Ammon's horn (tissue), 1 donor: ENCODE measurements around the gene DUOXA1.

Experiments used
- DNase-seq: peaks from one replicate; pipeline ENCODE4 v3.0.0-alpha.2; 2016; ENCODE audit warnings: low spot score

Gene DUOXA1

DNA sequence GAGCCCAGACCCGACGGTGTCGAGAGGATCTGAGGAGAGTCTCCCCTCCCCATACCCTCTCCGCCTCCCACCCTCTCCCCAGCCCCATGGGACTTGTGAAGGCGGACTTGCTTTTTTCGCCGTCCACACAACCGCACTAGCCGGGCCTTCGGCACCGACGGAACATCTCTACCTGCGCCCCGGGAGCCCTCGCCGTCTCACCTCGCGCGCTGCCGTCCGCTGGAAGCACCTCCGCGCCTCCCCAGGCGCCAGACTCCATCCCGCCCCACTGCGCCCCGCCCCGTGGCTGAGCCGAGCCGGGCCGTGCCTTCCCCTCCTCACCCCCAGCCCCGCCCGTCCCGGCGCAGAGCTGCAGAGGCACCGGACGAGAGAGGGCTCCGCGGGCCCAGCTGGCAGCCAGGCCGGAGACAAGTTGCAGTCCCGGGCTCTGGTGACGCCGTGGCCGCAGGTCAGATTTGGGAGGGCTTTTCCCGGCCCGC, at the start of gene DUOXA1, which contains the start of gene DUOX1:
Gene DUOXA1 (minus strand): TSS at position 229 of the 479 bp plus-strand sequence. CDS start 6,865 bp downstream, outside the sequence.
Gene DUOX1 (plus strand): TSS at position 344 of the 479 bp plus-strand sequence. CDS start 1,973 bp downstream, outside the sequence.
- peak; percentile 37 for DNase-seq

GRCh38 chr15:45177285-45177684, 47.6 kb upstream of the DUOXA1 start:
- no peak for DNase-seq

DNA sequence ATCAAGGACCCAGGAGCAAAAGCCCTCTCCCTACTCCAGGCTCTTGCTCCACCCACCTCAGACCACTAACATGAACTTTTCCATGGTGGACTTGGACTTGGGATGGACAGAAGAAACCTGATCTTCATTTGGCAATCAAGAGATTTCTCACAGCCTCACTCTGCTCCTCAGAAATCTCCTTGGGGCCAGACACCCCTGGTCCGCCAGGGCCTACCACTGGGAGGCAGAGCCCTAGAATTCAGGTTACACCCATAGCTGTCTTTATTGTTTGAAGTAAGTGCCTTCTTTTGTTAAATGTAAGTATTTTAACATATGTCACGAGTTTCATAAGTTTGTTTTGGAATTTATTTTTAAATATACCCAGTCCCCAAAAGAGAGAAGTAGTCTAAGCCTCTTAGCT, 44.9 kb upstream of the DUOXA1 start:
- no peak for DNase-seq

DNA sequence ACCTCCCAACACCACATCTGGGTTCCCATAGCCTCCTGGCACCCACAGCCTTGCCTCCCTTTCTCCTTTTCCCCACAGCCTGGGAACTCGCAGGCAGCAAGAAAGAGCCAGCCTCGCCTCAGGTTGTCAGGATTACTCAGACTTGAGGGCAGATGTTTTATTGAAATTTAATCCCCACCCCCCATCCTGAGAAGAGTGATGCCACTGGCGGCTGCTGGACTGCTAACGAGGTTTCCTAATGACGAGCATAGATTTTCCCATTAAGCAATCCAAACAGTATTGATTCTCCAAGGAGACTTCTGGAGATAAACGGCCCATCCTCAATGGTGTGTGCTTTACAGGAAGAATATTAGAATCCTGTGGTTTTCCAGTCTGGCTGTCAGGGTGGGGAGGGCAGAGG, 44.4 kb upstream of the DUOXA1 start:
- DNase-seq: no peak

DNA sequence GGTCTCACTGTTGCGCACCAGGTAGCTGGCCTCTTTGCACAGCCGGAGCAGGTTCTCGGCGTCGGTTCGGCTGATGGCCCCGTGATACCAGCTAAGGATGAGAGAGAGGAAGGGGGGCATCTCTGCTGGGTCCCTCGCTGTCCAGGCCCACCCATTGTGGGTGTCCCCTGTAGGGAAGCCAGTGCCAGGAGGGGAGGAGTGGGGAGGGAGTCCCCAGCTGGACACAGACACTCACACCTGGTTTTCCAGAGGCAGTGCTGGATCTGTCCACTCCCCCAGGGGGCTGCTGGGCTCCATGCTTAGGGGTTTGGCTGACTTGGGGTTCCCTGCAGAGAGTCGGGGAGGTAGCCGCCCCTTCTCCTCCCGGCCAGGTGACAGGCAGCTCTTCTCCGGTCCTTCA, 42.2 kb upstream of the DUOXA1 start:
- DNase-seq: no peak

DNA sequence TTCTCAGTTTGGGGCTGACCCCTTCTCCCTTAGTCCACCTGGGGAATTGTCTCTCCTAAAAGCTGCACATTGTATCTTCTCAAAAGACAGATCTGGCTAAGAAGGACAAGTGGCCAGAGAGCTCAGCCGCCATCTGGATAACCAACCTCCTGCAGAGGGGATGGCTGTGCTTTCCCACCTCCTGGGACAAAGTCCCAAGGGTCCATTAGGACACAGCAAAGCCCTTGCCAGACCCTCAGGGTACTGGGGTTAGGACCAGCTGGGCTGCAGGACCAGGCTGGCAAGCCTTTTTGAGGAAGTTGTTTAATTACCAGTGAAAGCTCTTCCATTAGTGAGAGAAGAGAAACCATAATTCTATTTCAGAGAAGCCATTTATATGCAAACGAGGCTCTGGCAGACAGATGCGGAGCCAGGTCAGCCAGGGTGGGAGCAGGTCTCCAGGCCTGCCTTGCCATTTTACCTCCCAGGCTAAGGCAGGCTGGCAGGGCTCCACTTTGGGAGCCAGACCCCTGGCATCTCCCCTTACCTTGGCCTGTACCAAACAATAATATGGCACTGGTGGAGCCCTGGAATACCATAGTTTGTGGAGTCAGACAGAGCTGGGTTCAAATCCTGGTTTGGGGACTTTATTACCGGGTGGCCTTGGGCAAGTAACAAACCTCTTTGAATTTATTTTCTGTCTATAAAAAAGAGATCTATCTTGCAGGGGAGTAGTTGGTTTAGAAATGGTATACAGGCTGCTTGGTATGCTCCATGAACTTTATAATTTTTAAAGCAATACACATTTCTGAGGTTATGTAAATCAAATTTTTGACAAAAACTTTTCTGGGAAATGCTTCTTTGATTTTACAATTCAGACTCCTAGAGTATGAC, 40.2 kb upstream of the DUOXA1 start:
- no peak for DNase-seq

- DNase-seq: no peak
These were observed 39.3 kb upstream of the DUOXA1 start for GRCh38 chr15:45168751-45169551.

GRCh38 chr15:45168286-45168685, 38.6 kb upstream of the DUOXA1 start:
- no peak for DNase-seq

DNA sequence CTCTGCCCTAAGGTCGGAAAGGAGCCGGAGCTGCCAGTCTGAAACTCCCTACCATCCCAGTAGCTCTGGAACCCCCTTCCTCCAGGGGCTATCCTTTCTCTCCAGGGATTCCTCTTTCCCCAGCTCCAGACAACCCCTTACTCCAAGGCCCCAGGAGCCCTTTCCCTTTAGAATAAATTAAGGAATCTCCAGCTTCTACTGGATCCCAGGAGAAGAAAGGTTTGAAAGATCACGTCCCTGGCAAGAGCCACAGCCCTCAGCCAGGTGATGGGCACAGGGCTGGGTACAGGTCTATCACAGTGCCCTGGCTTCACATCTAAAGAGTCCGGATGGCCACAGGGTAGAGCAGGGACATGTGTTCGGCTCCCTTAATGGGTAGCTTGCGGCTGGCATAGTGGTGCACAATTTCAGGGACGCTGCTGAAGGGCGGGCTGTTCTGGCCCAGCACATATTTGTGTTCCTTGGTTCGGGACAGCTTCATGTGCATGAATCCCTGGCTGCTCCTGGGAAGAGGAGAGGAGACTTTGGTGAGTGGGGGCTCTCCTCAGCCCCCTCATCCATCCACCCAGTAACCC, 38.0 kb upstream of the DUOXA1 start:
- DNase-seq: no peak

DNA sequence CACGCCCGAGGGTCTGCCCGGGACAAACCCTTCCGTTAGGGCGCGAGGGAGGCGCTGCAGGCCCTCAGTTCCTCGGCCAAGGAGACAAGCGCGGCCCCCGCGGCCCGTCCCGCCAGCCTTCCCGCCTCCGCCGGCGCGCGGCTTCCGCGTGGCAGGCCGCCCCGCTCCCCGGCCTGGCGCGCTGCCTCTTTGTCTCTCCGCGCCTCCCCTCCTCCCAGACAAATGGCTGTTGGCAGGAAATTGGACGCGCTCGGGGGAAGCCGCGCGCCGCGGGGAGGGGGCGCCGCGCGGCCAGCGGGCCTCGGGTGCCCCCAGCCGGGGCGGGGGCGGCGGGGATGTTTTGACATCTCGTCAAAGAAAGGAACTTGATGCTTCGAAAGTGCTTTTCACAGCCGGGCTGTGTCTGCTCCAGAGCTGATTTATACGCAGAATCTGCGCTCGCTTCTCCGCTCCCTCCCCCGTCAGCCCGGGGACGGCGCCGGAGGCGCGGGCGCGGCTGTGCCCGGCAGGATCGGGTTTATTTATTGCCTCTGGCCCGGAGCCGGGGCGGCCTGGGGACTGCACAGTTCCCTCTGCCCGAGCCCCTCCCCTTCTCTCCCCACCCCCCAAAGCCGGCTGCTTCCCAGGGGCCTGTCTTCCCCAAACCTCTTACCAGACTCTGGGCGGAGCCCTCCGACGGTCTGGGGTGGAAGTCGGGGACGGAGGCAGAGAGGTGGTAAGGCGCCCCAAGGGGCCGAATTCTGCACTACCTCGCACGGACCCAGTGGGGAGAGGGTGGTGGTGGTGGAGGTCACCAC, 37.4 kb upstream of the DUOXA1 start:
- DNase-seq: peak; percentile 85

GRCh38 chr15:45165536-45165935, 35.9 kb upstream of the DUOXA1 start:
- no peak for DNase-seq

- no peak for DNase-seq
These were observed 35.2 kb upstream of the DUOXA1 start for GRCh38 chr15:45164914-45165313.

DNA sequence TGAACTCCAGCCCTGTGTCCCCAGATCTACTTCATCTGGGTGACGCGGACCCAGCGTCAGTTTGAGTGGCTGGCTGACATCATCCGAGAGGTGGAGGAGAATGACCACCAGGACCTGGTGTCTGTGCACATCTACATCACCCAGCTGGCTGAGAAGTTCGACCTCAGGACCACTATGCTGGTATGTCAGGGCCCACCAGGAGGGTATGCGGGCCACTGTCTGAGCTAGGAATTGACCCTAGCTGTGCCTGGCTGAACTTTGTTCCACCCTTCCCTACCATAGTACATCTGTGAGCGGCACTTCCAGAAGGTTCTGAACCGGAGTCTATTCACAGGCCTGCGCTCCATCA, 33.8 kb upstream of the DUOXA1 start:
- no peak for DNase-seq

DNA sequence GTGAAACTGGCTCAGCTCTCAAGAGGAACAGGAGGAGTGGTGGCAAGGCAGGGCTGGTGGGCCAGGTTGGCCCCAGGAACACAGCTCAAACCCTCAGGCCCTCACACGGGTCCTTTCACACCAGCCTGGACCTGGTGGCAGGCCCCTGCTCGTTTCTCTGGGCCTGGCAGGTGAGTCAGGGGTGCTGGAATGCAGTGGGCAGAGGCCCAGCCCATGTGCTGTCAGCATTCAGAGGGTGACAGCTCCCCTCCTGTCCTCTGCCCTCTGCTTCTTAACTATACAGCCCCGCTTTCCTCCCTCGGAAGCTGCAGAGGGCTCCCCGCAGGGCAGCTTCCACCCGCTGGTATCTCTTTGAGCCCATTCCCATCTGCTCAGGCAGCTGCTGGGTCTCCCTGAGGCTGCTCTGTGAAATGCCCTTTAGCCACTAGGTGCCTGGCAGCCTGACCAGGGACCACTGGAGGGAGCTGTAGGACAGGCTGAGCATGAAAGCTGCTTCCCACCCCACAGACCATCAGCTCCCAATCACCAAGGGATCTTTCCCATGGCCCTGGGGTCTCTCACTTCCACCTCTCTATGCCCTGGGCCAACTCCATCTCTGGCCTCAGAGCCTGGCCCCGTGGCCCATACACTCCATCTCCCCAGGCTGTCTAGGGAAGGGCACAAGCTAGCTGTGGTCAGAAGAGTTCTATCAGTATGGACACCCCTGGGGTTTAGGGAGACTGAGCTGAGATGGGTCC, 33.3 kb upstream of the DUOXA1 start:
- DNase-seq: peak; percentile 91

GRCh38 chr15:45161666-45162065, 32.0 kb upstream of the DUOXA1 start:
- no peak for DNase-seq

GRCh38 chr15:45157974-45158373, 28.3 kb upstream of the DUOXA1 start:
- peak; percentile 92 for DNase-seq

DNA sequence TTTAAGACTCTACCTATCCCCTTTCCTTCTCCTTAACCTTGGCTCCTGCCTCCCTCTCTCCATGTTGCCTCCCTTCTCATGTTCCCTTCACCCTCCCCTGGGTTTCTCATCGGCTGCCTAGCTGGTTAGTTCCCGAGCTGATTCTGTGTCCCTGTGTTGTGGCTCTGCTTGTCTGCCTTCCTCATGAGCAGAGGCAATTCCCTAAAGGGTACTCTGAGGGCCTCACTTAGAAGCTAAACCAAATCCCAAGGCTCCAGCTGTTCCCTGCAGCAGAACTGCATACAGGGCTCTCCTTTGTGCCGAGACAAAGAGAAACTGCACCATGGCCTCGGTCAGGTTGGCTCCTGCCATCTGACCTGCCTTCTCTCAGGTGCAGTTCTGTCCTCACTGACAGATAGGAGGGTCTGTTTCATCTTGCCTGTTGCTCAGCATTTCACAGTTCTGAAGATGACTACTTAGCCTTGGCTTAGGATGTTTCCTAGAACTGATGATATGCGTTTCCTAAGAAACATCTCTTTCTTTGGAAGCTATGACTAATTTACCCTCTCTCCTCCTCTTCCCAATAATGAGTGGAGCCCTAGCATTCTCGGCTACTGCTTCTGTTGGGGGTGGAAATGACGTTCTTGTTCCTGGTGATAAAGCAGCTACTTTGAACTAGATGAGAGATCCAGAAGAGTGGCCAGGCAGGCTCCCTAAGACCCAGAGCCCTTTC, 27.2 kb upstream of the DUOXA1 start:
- DNase-seq: no peak

DNA sequence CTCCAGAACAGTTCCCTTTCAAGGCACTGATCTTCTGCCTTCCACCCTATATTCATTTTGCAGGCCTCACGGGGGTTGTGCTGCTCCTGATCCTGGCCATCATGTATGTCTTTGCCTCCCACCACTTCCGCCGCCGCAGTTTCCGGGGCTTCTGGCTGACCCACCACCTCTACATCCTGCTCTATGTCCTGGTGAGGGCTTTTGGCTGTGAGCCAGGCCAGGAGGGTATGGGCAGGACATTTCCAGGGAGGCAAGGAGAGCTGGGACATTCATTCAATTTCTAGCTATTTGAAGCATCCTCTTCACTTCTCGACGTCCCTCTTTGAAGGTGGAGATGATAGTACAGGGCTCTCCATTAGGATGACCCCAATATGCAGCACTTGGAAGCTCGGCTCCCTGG, 26.1 kb upstream of the DUOXA1 start:
- no peak for DNase-seq

- DNase-seq: no peak
These were observed 22.5 kb upstream of the DUOXA1 start for GRCh38 chr15:45151998-45152828.
